HCT116 (cell line): ENCODE measurements around the gene ACTN4. TPM values are rescaled to one million over a fixed set of nuclear protein-coding genes. Genes with fewer than 3 reads are reported as not detected.
A peak's percentile ranks its signal among the peaks of the same experiment; 100 is the strongest.

Source experiments
- ATAC-seq: fragments of 200-7000 bp; cut with Tn5 transposase; 2 replicates; pipeline ENCODE4 v1.9.1; 2020; ENCODE audit warnings: mild to moderate bottlenecking, moderate library complexity
- BruUV-seq: library from RNA; stranded (reverse); fragments of 400-500 nt; replicated peaks from 2 replicates; lab custom pipeline; 2021; lab: Mats Ljungman, UMichigan
- CTCF ChIA-PET: fragments of 300-600 bp; sonication (Branson Sonifier 250); formaldehyde crosslinking; loops from one replicate; lab custom pipeline; 2021; ENCODE audit warnings: antibody characterized with exemption; lab: Charles Lee
- POLR2A ChIA-PET: fragments of 300-600, 350-600 bp; sonication (Branson Sonifier 250); formaldehyde crosslinking; loops from one replicate; lab custom pipeline; 2021; ENCODE audit warnings: antibody characterized with exemption; lab: Charles Lee
- RAD21 ChIA-PET, 2 experiments: fragments of 300-600 bp; sonication (Branson Sonifier 250); formaldehyde crosslinking; loops; one replicate each; lab custom pipeline; 2023; ENCODE audit warnings: low total read pairs in 2 of 2; ENCODE audit not compliant: uncharacterized antibody in 2 of 2, unreplicated experiment in 2 of 2, low non-redundant PET in 1 of 2; lab: Charles Lee
- DNase-seq: peaks from one replicate; pipeline ENCODE4 v3.0.0-alpha.2; 2010; ENCODE audit warnings: low read depth, low spot score
- H2AFZ ChIP-seq: fragments of 200-600 bp; shearing (Covaris generic), sonication (generic); 2 replicates; pipeline ENCODE4 v1.6.1; 2017; ENCODE audit warnings: low read depth, mixed run types, mixed read lengths, antibody characterized with exemption, low read length; ENCODE audit not compliant: poor library complexity, severe bottlenecking
- H3K27ac ChIP-seq: 2 replicates; pipeline ENCODE4 v1.5.1; 2012; ENCODE audit warnings: low read depth, low read length
- H3K27me3 ChIP-seq: fragments of 200-600 bp; sonication (generic); 2 replicates; pipeline ENCODE4 v1.6.1; 2016; ENCODE audit warnings: mixed run types, low read length, mixed read lengths; ENCODE audit not compliant: insufficient read depth
- H3K36me3 ChIP-seq, 2 experiments: fragments of 200-500 bp in 1 of 2; fragments of 200-600 bp in 1 of 2; sonication (Bioruptor generic) in 1 of 2; sonication (generic) in 1 of 2; 2 replicates each; pipeline versions ENCODE4 v1.5.1 to v1.6.1; 2014 to 2016; ENCODE audit warnings: low read length in 2 of 2, inconsistent platforms in 1 of 2, mixed read lengths in 1 of 2, mixed run types in 1 of 2; ENCODE audit not compliant: insufficient read depth in 2 of 2, control insufficient read depth in 1 of 2
- H3K4me1 ChIP-seq, 2 experiments: fragments of 200-600 bp in 1 of 2; sonication (generic) in 1 of 2; 2 replicates each; pipeline versions ENCODE4 v1.5.1 to v1.6.1; 2012 to 2017; ENCODE audit warnings: low read length in 2 of 2, inconsistent platforms in 1 of 2, mild to moderate bottlenecking in 1 of 2, mixed read lengths in 1 of 2, mixed run types in 1 of 2, moderate library complexity in 1 of 2; ENCODE audit not compliant: insufficient read depth in 2 of 2, control insufficient read depth in 1 of 2
- H3K4me2 ChIP-seq: fragments of 200-600 bp; sonication (generic); 2 replicates; pipeline ENCODE4 v1.6.1; 2017; ENCODE audit warnings: mixed run types, low read length, mixed read lengths
- H3K4me3 ChIP-seq, 2 experiments: fragments of 200-600 bp in 1 of 2; sonication (generic) in 1 of 2; replicated peaks in 1 of 2; 2 replicates each; pipeline ENCODE4 v1.5.1; 2011 to 2016; ENCODE audit warnings: low read length in 2 of 2, control low read depth in 1 of 2, low read depth in 1 of 2, mild to moderate bottlenecking in 1 of 2, mixed read lengths in 1 of 2, mixed run types in 1 of 2
- H3K79me2 ChIP-seq: fragments of 200-600 bp; sonication (generic); 2 replicates; pipeline ENCODE4 v1.6.1; 2017; ENCODE audit warnings: mild to moderate bottlenecking, mixed run types, low read length, moderate library complexity, mixed read lengths; ENCODE audit not compliant: insufficient read depth
- H3K9ac ChIP-seq: fragments of 200-600 bp; sonication (generic); 2 replicates; pipeline ENCODE4 v1.6.1; 2016; ENCODE audit warnings: low read length, mixed read lengths
- H3K9me2 ChIP-seq: fragments of 200-600 bp; sonication (generic), shearing (Covaris generic); 2 replicates; pipeline ENCODE4 v1.6.1; 2017; ENCODE audit warnings: mixed run types, mild to moderate bottlenecking, moderate library complexity; ENCODE audit not compliant: insufficient read depth
- H3K9me3 ChIP-seq, 2 experiments: fragments of 200-500 bp in 1 of 2; fragments of 200-600 bp in 1 of 2; sonication (Bioruptor generic) in 1 of 2; sonication (generic) in 1 of 2; 2 replicates each; pipeline ENCODE4 v1.6.1; 2014 to 2017; ENCODE audit warnings: low read length in 2 of 2, mixed read lengths in 2 of 2, inconsistent platforms in 1 of 2, low read depth in 1 of 2, mild to moderate bottlenecking in 1 of 2, mixed run types in 1 of 2, moderate library complexity in 1 of 2; ENCODE audit not compliant: control insufficient read depth in 1 of 2, insufficient read depth in 1 of 2
- H4K20me1 ChIP-seq: fragments of 200-600 bp; sonication (generic), shearing (Covaris generic); 2 replicates; pipeline ENCODE4 v1.6.1; 2017; ENCODE audit warnings: mixed run types, mild to moderate bottlenecking, moderate library complexity; ENCODE audit not compliant: insufficient read depth
- ATF3 ChIP-seq: IDR thresholded peaks from 2 replicates; pipeline ENCODE4 v1.6.1; 2012
- CEBPB ChIP-seq: IDR thresholded peaks from 2 replicates; pipeline ENCODE4 v1.6.1; 2012; ENCODE audit warnings: low read depth
- EGR1 ChIP-seq: IDR thresholded peaks from 2 replicates; pipeline ENCODE4 v1.6.1; 2012; ENCODE audit warnings: low read depth
- ELF1 ChIP-seq: IDR thresholded peaks from 2 replicates; pipeline ENCODE4 v1.6.1; 2012; ENCODE audit warnings: low read depth, borderline replicate concordance
- EZH2 ChIP-seq: fragments of 200-600 bp; sonication (generic); IDR thresholded peaks from 2 replicates; pipeline ENCODE4 v1.6.1; 2017; ENCODE audit warnings: antibody characterized with exemption, mixed run types
- EZH2phosphoT487 ChIP-seq: fragments of 200-600 bp; IDR thresholded peaks from 2 replicates; pipeline ENCODE4 v1.6.1; 2018; ENCODE audit warnings: antibody characterized with exemption, borderline replicate concordance
- FOSL1 ChIP-seq: IDR thresholded peaks from 2 replicates; pipeline ENCODE4 v1.6.1; 2012; ENCODE audit warnings: low read depth
- MAX ChIP-seq: IDR thresholded peaks from 2 replicates; pipeline ENCODE4 v1.6.1; 2012
- POLR2AphosphoS5 ChIP-seq: IDR thresholded peaks from 2 replicates; pipeline ENCODE4 v1.6.1; 2011; ENCODE audit warnings: mild to moderate bottlenecking, low read depth, low read length, moderate library complexity
- SP1 ChIP-seq: IDR thresholded peaks from 2 replicates; pipeline ENCODE4 v1.6.1; 2012; ENCODE audit warnings: low read depth
- SRF ChIP-seq: IDR thresholded peaks from 2 replicates; pipeline ENCODE4 v1.6.1; 2012; ENCODE audit warnings: low read depth
- TCF7L2 ChIP-seq: IDR thresholded peaks from 2 replicates; pipeline ENCODE4 v1.7.0; 2011; ENCODE audit warnings: borderline replicate concordance, inconsistent platforms; ENCODE audit not compliant: insufficient read depth, insufficient read length; ENCODE audit errors: extremely low read depth
- ZFX ChIP-seq: fragments of 450-650 bp; IDR thresholded peaks from 2 replicates; pipeline ENCODE4 v1.6.1; 2017
- ZNF274 ChIP-seq: fragments of 200-500 bp; sonication (Bioruptor generic); IDR thresholded peaks from 2 replicates; pipeline ENCODE4 v1.6.1; 2014; ENCODE audit warnings: mild to moderate bottlenecking, low read depth, low read length, inconsistent platforms
- intact Hi-C: fragments of 100-400 bp; cut with micrococcal nuclease; formaldehyde crosslinking; loops from 2 replicates; pipeline ENCODE4 v1.10.0; 2022
- total RNA-seq: library from RNA; stranded (reverse); gene quantifications from one replicate; pipeline ENCODE4 v1.2.1, GENCODE V29; 2021; ENCODE audit not compliant: unreplicated experiment
- TF ChIP-seq, protein P1 (sequence below), 3 experiments: fragments of 200-600 bp in 1 of 3; sonication (generic) in 1 of 3; IDR thresholded peaks in 2 of 3; conservative IDR thresholded peaks in 1 of 3; 2 replicates each; pipeline ENCODE4 v1.5.1; 2012 to 2017; ENCODE audit warnings: low read depth in 2 of 3, low read length in 2 of 3, antibody characterized with exemption in 1 of 3, borderline replicate concordance in 1 of 3, control low read depth in 1 of 3, mild to moderate bottlenecking in 1 of 3, mixed read lengths in 1 of 3, mixed run types in 1 of 3, moderate library complexity in 1 of 3; ENCODE audit not compliant: insufficient read depth in 1 of 3

The ACTN4 gene
- total RNA-seq, 1 experiment from 2014 or later, result 651 TPM

GRCh38 chr19:38679839-38680238 lies 32.4 kb downstream of the ACTN4 start:
- H3K27ac ChIP-seq, result 0 out of 2 replicates have a peak overlapping the region, but pooled peaks have one; percentile 17

More at GRCh38 chr19:38679839-38680238, 32.4 kb downstream of the ACTN4 start:
- DNase-seq (no peak), ATAC-seq (no peak)
- ChIA-PET POLR2A (interaction anchor here (0.6 kb wide), 1 partner anchor 305 kb away, joined by 3 read pairs; the partner anchor contains the start of gene PSMD8), CTCF (no interaction called here), RAD21 (interaction anchor here in 1 of 2 experiments (0.7 kb wide), 1 partner anchor 131 kb away, joined by 3 read pairs; no protein-coding TSS in a partner anchor)
- TF ChIP-seq ATF3 (no peak), ZNF274 (no peak), EGR1 (no peak), EZH2phosphoT487 (no peak), SP1 (no peak), ZFX (no peak), EZH2 (no peak), TCF7L2 (no peak), CEBPB (no peak), POLR2AphosphoS5 (no peak), SRF (no peak), MAX (no peak), ELF1 (no peak), FOSL1 (no peak)
- TF ChIP-seq, protein P1, sequence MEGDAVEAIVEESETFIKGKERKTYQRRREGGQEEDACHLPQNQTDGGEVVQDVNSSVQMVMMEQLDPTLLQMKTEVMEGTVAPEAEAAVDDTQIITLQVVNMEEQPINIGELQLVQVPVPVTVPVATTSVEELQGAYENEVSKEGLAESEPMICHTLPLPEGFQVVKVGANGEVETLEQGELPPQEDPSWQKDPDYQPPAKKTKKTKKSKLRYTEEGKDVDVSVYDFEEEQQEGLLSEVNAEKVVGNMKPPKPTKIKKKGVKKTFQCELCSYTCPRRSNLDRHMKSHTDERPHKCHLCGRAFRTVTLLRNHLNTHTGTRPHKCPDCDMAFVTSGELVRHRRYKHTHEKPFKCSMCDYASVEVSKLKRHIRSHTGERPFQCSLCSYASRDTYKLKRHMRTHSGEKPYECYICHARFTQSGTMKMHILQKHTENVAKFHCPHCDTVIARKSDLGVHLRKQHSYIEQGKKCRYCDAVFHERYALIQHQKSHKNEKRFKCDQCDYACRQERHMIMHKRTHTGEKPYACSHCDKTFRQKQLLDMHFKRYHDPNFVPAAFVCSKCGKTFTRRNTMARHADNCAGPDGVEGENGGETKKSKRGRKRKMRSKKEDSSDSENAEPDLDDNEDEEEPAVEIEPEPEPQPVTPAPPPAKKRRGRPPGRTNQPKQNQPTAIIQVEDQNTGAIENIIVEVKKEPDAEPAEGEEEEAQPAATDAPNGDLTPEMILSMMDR (IDR thresholded peaks at IDR 0.05 in 2 of 3, conservative IDR thresholded peaks at IDR 0.05 in 1 of 3; ENCODE audit: borderline replicate concordance in 1 of 3, insufficient read depth in 1 of 3, low read depth in 2 of 3, low read length in 2 of 3), result no peak
- peaks cover 89% of the 10 kb centered on the region for H3K79me2 ChIP-seq
- no peak overlapping the region for H2AFZ ChIP-seq
- no peaks in the 10 kb centered on the region for H3K9me2 ChIP-seq
- H3K4me1 ChIP-seq, result peaks cover 46 to 97% of the 10 kb centered on the region in 2 experiments
- no peaks in the 10 kb centered on the region for H3K27me3 ChIP-seq
- H3K9ac ChIP-seq, result no peak overlapping the region; the same call in 1 of the 2 replicates
- H3K36me3 ChIP-seq, result peaks cover 0 to 41% of the 10 kb centered on the region in 2 experiments; a peak in 2 of 4 replicates
- peaks cover 0 to 5% of the 10 kb centered on the region in 2 experiments; a peak in 1 of 4 replicates for H3K9me3 ChIP-seq
- H3K4me2 ChIP-seq, result no peak overlapping the region
- no TSS peak for BruUV-seq
- intact Hi-C loops, result loop anchor here (5.0 kb wide), 1 partner anchor 172 kb away; no protein-coding TSS in a partner anchor
- H4K20me1 ChIP-seq, result no peaks in the 10 kb centered on the region
- no peak overlapping the region for H3K4me3 ChIP-seq
